Activated T-cell treated with anti-CD3 and anti-CD28 coated beads for 24 hours (primary cell): ENCODE data around the gene OR1I1.

Experiments used
- DNase-seq: peaks from one replicate; pipeline ENCODE4 v3.0.0-alpha.2; 2020; ENCODE audit warnings: low read depth

OR1I1 gene

DNA sequence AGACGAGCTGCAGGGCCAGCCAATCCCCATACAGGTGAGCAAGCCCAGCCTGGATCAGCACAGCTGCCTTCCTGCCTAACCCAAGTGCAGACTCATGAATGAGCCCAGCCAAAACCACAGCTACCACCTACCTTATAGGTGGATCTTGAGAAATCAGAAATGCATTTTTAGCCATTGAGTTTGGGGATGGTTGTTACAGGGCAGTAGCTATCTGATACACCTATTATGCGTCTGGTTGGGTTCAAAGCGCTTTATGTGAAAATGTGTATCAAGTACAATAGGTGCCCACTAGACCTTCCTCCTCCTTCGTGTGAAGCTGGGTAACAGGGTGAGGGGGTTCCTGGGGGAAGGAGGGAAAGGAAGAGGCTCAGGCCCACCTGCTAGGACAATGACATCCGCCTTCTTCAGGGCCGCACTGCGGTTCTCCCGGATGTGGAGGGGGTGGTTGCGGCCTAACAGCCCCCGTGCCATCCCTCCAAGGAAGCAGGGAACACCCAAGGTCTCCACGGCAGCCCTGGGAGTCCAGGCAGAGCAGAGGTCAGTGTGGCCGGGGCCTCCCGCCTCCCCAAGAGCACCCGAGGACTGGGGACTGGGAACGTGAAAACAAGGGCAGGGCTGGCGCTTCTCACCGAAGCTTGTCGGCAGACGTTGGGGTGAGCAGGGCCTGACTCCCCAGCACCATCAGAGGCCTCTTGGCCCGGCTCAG is 36.9 kb downstream of the OR1I1 start:
- no peak for DNase-seq

DNA sequence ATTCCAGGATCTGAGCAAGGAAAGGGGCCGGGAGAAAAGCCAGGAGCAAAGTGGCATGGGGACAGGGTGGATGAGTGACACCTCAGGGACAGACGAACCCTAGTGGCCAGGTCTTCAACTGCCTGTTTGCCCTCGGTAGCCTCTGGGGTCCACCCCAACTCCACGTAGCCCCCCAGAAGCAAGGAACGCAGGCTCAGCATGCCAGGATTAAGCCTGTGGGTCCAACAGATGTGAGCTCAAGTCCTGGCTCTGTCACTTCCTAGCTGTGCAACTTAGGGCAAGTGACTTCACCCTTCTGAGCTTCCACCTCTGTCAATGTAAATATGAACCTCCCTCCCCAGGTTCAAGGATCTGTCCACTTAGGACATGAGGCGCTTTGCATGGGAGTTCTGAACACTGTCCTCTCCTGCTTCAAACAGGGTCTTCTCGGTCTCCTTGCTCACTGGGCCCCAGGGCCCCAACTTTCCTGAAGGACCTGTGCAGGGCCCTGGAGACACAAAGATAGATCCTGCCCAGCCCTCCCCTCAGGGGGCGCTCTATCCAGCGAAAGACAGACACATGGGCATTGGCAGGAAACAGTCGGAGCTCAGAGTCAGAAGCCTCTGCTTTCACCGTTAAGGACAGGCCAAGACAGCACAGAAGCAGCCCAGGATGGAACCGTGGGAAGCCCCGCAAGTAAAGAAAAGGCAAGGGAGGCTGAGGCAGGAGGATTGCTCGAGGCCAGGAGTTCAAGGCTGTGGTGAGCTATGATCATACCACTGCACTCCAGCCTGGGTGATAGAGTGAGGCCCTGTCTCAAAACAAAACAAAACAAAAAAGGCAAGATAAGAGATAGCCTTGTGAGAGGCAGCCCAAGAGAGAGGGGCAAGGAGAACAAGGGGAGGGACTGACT is 38.4 kb downstream of the OR1I1 start:
- DNase-seq: no peak

DNA sequence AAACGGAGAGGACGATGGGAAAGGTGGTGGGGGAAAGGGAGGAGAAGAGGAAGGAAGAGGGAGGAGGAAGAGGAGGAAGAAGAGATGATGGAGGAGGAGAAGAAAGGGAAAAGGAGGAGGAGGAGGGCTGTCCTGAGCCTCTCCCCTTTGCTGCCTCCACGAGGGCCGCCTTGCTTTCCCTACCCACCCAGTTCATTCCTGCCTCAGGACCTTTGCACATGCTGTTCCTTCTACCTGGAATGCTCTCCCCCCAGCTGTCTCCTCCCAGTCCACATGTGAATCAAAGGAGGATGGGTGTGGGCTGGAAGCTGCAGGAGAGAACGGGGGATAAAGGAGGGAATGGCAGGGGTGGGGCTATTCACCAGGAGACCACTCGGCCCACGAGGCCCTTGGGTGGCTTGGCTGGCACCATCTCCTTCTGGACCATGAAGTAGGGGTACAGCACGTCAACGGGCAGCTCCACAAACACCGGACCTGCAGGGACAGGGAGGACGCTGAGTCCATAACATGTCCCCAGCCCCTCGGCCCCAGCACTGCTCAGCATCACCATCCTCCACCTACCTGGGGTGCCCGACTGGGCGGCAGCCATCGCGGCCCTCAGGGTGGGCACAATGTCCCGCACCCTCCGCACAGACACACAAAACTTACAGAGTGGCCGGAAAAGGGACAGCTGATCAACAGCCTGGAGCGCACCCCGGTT is 40.5 kb downstream of the OR1I1 start:
- DNase-seq: no peak

DNA sequence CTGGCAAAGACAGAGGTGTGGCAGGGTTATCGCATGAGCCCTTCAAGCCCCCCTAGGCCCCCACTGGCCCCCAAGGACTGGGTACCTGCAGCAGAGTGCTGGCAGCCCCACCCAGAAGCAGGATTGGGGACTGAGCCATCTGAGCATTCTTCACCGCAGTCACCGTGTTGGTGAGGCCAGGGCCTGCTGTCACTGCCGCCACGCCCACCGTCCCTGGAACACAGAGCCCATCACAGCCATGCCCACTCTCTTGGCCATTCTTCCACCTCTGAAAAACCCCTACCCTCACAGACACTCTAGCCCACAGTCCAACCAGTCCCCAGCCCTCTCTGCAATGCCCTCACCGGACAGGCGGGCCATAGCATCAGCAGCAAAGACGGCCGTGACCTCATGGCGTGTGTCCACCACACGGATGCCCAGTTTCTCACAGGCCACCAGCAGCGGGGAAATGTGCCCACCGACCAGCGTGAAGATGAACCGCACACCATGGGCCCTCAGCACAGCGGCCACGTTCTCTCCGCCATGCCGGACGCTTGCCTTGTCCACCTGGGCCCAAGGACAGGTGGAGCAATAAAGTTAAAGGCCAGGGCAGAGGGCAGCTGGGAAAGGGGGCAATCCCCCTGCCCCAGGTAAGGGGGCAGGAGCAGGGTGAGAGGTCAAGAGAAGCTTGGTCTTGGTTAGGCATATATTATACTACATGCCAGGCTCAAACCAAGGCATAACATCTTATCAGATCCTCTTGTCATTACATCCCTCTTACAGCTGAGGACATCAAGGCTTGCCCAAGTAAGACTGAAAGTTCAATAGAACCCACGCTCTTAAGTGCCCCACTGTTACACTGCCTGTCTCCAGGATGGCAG is 41.2 kb downstream of the OR1I1 start:
- DNase-seq: no peak

DNA sequence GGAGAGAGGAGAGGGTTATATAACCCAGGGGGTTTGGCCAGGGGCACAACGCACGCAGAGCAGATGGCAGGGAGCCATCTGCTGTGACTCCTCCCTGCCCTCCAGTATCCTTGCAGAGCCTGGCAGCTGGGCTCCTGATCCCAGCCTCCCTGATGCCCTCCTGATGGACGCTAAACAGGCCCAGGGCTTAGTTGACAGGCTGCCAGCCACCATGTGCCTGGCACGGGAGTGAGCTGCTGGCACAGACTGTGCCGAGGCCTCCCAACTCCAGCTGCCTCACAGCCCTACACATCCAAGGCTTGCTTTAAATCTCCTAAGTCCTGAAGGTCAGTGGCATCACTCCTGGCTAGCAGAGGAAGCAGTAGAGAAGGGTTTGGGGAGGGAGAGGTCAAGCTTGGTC is 41.9 kb downstream of the OR1I1 start:
- DNase-seq: no peak

DNA sequence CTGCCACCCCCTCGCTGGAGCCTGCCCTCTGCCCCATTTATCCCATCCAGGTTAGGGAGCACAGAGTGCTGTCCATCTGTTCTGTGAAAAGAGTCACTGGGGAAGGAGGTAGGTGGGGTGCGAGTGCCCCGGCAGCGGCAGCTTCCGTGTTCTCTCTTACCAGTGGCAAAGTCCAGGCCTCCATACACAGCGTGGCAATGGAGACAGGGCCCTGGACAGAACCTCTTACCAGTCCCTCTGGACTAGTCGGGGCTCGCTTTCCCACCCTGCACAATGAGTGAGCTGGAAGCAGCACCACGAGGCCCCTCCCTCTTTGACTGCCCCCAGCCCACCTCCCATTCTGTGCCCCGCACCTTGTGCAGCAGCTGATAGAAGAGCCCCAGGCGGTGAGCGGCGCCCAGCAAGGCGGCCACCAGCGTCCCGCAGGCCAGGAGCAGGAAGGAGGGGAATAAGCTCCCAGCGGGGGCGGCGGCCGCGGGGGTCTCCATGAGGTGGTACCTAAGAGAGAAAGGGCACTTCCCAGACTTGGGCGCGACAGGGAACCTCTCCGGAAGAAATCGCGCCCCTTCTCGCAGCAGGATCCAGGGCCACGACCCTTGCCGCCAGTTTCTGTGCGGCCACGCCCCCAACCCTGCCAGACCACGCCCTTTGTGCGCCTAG is 42.7 kb downstream of the OR1I1 start:
- no peak for DNase-seq

DNA sequence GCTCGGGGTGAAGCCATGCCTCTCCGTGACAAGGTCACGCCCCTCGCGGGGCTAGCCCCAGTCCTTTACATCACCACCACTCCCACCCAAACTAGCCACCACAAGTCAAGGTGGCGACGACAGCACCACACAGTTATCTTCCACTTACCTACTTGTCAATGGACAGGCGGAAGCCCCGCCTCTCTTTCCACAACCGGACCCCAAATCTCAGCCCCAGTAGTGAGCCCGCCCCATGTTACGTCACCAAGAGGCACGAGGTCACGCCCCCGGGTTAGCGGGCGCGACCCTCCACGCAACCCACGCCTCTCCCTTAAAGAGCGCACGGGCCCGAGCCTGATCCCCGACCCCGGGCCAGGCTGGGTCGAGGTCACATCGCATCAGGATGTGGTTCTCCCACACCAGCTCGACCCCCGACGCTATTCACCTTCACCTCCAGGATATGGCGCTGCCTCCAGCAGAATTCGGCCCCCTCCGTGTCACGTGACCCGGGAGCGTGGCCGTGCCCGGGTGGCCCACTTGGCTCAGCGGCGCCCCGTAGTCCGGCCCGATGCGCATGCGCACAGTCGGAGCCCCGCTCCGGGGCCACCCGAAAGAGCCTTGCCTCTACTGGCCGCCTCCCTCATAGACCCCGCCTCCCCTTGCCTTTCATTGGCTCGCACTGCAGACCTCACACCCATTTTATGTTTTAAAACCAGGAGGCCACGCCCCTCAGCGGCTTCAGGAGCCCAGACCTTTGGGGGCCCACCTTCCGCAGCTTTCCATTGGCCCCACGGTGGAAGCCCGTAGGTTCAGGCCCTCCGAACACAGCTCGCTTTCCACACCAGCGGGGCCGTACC is 43.4 kb downstream of the OR1I1 start:
- peak; percentile 95 for DNase-seq

DNA sequence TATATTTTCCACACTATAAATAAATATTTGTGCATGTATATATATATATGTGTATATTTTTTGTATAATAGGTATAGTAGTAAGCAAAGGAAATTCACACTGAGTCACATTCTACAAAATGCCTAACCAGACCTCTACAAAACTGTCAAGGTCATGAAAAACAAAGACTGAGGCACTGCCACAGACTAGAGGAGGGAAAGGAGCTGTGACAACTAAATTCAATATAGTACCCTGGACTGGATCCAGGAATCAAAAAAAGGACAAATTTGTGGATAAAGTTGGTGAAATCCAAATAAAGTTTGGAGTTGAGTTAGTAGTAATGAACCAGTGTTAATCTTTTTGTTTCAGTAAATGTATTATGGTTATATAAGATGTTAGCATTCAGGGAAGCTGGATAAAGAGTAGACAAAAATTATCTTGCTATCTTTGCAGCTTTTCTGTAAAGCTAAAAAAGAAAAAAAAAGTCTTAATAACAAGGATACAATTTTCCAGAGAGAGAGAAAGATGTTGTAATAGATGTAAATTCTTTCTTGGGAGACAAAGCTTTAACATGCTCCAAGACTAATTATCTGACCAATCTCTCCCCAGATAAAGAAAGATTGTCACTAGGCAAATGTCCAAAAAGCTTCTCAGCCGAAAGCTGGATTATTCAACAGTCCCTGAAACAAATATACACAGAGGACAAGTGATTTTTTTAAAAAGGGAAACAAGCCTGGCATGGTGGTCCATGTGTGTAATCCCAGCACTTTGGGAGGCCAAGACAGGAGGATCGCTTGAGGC is 44.3 kb downstream of the OR1I1 start:
- no peak for DNase-seq

DNA sequence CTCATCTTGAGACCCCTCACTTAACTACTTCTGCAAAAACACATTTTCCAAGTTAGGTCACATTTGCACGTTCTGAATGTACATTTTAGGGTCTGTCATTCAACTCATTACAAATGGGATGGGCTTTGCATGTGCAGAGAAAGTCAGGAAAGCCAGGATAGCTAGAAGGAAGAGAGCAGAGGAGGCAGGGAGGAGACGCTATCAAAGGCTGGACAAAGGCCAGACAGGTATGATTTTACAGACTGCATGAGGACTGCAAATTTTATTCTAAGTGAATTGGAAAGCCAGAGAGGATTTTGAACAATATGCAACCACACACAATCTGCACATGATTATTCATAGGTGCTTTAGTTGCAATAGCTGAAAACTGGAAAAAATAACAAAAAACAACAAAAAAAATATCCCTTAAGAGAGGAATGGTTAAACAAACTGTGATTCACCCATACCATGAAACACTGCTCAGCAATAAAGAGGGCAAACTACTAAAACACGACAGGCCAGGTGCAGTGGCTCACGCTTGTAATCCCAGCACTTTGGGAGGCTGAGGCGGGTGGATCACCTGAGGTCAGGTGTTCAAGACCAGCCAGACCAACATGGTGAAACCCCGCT is 46.3 kb downstream of the OR1I1 start:
- no peak for DNase-seq

DNA sequence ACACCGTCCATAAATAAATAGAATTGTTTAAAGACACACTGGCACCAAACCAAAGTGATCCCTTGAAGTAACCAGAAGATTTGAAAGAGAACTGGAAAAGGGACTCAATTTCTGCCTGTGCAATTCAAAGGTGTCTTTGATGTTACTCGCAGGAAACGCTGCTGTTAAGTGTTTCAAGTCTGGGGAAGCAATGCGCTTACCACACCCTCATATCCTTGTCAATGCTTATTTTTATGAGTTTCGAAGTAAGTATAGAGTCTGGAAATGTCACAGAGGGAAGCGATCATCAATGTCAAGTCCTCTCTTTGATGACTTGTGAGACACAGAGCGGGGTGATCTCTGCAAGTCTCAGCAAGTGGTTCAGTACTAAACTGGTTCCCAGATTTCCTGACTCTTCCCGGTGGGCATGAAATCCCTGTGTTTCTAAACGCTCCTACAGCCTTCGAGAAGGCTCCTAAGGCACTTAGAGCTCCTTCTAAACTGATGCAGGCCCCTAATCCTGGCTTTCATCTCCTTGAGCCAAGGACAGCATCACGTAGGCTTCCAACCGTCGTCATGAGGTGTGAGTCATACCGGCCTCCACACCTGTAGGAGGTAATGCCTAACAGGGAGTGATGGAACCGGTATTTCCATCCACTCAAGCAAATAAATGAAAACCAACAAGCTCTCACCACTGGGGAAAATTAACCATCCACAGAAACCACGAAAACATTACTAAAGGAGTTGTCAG is 48.0 kb downstream of the OR1I1 start:
- peak; percentile 25 for DNase-seq

DNA sequence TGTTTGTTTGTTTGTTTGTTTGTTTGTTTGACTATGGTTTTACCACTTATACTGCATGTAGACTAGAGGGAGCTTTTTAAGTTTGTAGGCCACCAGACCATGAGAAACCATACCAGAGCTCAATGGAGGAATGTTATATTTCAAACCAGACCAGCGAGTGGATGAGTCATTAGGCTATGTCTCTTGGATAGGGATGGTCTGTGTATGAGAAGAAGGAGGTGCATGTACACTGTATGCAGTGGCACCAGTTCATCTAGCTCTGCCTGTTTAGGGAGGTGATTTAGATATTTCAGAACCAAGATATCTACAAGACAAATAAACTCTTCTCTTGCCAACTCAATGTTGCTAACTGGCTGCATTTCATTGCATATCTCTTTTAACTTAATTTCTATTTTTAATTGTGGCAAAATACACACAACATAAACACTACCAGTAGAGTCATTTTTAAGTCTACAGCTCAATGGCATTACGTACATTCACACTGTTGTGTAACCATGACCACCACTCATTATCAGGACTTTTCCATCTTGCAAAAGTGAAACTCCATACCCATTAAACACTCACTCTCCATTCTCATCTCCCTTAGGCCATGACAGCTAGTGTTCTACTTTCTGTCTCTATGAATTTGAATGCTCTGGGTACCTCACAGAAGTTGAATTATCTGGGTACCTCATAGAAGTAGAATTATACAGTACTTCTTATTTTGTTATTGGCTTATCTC is 54.4 kb downstream of the OR1I1 start:
- DNase-seq: no peak

DNA sequence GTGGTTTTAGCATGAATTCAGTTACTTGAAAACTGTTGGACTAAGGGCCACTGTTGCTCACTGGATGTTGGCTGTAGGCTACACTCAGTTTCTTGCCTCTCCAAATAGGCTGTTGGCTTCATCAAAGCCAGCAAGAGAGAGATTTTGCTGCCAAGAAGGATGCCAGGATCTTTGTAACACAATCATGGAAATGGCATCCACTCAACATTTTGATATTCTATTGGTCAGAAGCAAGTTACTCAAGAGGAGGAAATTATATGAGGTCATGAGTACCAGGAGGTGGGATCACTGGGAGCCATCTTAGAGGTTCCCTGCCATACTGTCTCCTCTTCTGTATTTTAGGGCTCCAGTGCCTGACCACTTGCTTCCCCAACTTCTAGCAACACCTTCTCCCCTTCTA is 55.8 kb downstream of the OR1I1 start:
- no peak for DNase-seq

DNA sequence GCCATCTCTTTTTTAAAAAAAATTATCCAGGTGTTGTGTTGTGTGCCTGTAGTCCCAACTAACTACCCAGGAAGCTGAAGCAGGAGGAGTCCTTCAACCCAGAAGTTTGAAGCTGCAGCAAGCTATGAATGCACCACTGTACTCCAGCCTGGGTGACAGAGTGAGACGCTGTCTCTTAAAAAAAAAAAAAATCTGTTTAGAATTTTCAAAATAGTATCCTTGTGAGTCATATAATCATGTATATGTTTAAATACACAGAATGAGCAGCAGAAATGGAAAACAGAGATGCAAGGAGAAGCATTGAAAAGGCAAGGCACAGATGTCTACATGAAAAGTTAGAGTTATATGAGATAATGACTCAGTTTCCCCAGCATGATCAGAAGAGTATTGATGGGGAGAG is 56.4 kb downstream of the OR1I1 start:
- DNase-seq: no peak

DNA sequence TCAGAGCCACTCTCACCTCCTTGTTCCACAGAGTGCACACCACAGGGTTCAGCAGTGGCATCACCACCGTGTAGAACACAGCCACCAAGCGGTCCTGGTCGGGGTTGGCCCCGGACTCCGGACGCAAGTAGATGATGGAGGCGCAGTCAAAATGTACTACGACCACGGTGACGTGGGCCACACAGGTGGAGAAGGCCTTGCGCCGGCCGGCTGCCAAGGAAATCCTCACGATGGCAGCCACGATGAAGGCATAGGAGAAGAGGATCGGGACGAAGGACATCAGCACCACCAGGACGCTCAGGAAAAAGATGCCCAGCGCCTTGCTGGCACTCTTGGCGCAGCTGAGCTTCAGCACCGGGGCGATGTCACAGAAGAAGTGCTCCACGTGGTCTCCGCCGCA is 59.1 kb downstream of the OR1I1 start:
- no peak for DNase-seq

DNA sequence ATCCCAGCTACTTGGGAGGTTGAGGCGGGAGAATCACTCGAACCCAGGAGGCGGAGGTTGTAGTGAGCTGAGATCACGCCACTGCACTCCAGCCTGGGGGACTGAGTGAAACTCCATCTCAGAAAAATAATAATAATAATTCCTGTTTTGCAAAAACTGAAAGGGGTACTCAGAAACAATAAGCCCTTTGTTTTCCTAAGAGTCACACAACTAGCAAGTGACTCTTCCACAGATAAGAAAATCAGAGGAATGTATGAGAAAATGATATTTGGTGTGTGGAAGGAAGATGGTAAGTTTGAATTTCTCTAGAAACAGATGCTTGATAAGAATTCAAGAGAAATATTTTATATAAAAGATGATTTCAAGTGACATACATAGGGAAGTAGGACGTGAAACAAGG is 60.3 kb downstream of the OR1I1 start:
- no peak for DNase-seq
